Neural cell (in vitro differentiated cells): ENCODE data around the gene BTBD6.

ENCODE experiments used
- CTCF ChIP-seq: fragments of 450-650 bp; IDR thresholded peaks from 2 replicates; pipeline ENCODE4 v1.5.1; 2014; ENCODE audit warnings: antibody characterized with exemption, mild to moderate bottlenecking, moderate library complexity; ENCODE audit not compliant: poor library complexity, severe bottlenecking
- TAF1 ChIP-seq: IDR thresholded peaks from 2 replicates; pipeline ENCODE4 v1.6.1; 2012; ENCODE audit warnings: low read depth

- TF ChIP-seq CTCF (no peak), TAF1 (no peak)
Measured at GRCh38 chr14:105258846-105259245, 10.5 kb downstream of the BTBD6 start.
